ENCODE results near the gene GCK. TPM values are rescaled to one million over a fixed set of nuclear protein-coding genes. Genes with fewer than 3 reads are reported as not detected.

GCK gene
- total RNA-seq, 3 donors from 2014 or later (not counting 1 experiment from before 2014, with no cell fraction given) = not detected

GRCh38 chr7:44186736-44187135 lies 2.5 kb downstream of the GCK start:
- ATAC-seq = no peak
- no peak for TF ChIP-seq CTCF (IDR thresholded peaks at IDR 0.05)
- Histone ChIP-seq H3K36me3 (ENCODE audit: control insufficient read depth, insufficient read depth, low read length) (no peaks in the 10 kb centered on the region), H3K4me3 (ENCODE audit: low read length) (no peak overlapping the region), H3K4me1 (ENCODE audit: control insufficient read depth, insufficient read depth, low read length) (no peaks in the 10 kb centered on the region), H3K9me3 (ENCODE audit: control insufficient read depth, insufficient read depth, low read length) (peaks cover 6% of the 10 kb centered on the region), H3K27ac (ENCODE audit: low read length) (no peak overlapping the region), H3K27me3 (ENCODE audit: control insufficient read depth, insufficient read depth, low read length) (no peaks in the 10 kb centered on the region)
- 70% methylated on average over 5 of the region's 5 CpGs for WGBS (ENCODE audit: insufficient coverage)
- Mint-ChIP-seq H3K4me3 (no peak overlapping the region), H3K9me3 (no peaks in the 10 kb centered on the region), H3K27ac (no peak overlapping the region), H3K27me3 (ENCODE audit: low read depth in 2 of 2) (peaks cover 14 to 19% of the 10 kb centered on the region in 2 donors), H3K36me3 (no peaks in the 10 kb centered on the region), H3K4me1 (no peaks in the 10 kb centered on the region)
- intact Hi-C loops (cut with micrococcal nuclease) = no loop called here
- DNase-seq = no peak

- Mint-ChIP-seq H3K4me3 (no peak overlapping the region), H3K4me1 (no peaks in the 10 kb centered on the region), H3K27me3 (ENCODE audit: low read depth in 2 of 2) (peaks cover 17 to 18% of the 10 kb centered on the region in 2 donors), H3K9me3 (no peaks in the 10 kb centered on the region), H3K27ac (no peak overlapping the region), H3K36me3 (no peaks in the 10 kb centered on the region)
- Histone ChIP-seq H3K27me3 (ENCODE audit: control insufficient read depth, insufficient read depth, low read length) (no peaks in the 10 kb centered on the region), H3K4me3 (ENCODE audit: low read length) (no peak overlapping the region), H3K36me3 (ENCODE audit: control insufficient read depth, insufficient read depth, low read length) (no peaks in the 10 kb centered on the region), H3K27ac (ENCODE audit: low read length) (no peak overlapping the region), H3K4me1 (ENCODE audit: control insufficient read depth, insufficient read depth, low read length) (no peaks in the 10 kb centered on the region), H3K9me3 (ENCODE audit: control insufficient read depth, insufficient read depth, low read length) (peaks cover 6% of the 10 kb centered on the region)
- WGBS (ENCODE audit: insufficient coverage) = 84% methylated on average over 5 of the region's 5 CpGs
- intact Hi-C loops (cut with micrococcal nuclease) = no loop called here
- DNase-seq (no peak), ATAC-seq (no peak)
- no peak for TF ChIP-seq CTCF (IDR thresholded peaks at IDR 0.05)
These were observed 3.5 kb downstream of the GCK start for GRCh38 chr7:44185729-44186128.

GRCh38 chr7:44184873-44185446 lies 4.3 kb downstream of the GCK start:
- no peaks in the 10 kb centered on the region for H3K36me3 ChIP-seq (ENCODE audit: control insufficient read depth, insufficient read depth, low read length)
- Mint-ChIP-seq H3K27ac (no peak overlapping the region), H3K4me1 (no peaks in the 10 kb centered on the region), H3K27me3 (ENCODE audit: low read depth in 2 of 2) (peaks cover 13 to 18% of the 10 kb centered on the region in 2 donors), H3K36me3 (no peaks in the 10 kb centered on the region), H3K9me3 (no peaks in the 10 kb centered on the region), H3K4me3 (no peak overlapping the region)
- no peaks in the 10 kb centered on the region for H3K4me1 ChIP-seq (ENCODE audit: control insufficient read depth, insufficient read depth, low read length)
- intact Hi-C loops (cut with micrococcal nuclease) = no loop called here
- H3K27me3 ChIP-seq (ENCODE audit: control insufficient read depth, insufficient read depth, low read length) = no peaks in the 10 kb centered on the region
- no peak overlapping the region for H3K27ac ChIP-seq (ENCODE audit: low read length)
- H3K9me3 ChIP-seq (ENCODE audit: control insufficient read depth, insufficient read depth, low read length) = peaks cover 6% of the 10 kb centered on the region
- no peak overlapping the region for H3K4me3 ChIP-seq (ENCODE audit: low read length)
- no peak for TF ChIP-seq CTCF (IDR thresholded peaks at IDR 0.05)
- DNase-seq = no peak
- no CpG with 5 or more reads among the region's 2 CpGs for WGBS (ENCODE audit: insufficient coverage)
- ATAC-seq = no peak
